NT2/D1 (cell line): Measurements from ENCODE around the gene CSNK2A3.

Experiments used
- SUZ12 ChIP-seq: IDR thresholded peaks from 2 replicates; pipeline ENCODE4 v1.6.1; 2011; ENCODE audit not compliant: insufficient read length, insufficient read depth; ENCODE audit errors: extremely low read depth
- ZNF274 ChIP-seq: IDR thresholded peaks from 2 replicates; pipeline ENCODE4 v1.6.1; 2011; ENCODE audit warnings: mild to moderate bottlenecking, low read depth, low read length

DNA sequence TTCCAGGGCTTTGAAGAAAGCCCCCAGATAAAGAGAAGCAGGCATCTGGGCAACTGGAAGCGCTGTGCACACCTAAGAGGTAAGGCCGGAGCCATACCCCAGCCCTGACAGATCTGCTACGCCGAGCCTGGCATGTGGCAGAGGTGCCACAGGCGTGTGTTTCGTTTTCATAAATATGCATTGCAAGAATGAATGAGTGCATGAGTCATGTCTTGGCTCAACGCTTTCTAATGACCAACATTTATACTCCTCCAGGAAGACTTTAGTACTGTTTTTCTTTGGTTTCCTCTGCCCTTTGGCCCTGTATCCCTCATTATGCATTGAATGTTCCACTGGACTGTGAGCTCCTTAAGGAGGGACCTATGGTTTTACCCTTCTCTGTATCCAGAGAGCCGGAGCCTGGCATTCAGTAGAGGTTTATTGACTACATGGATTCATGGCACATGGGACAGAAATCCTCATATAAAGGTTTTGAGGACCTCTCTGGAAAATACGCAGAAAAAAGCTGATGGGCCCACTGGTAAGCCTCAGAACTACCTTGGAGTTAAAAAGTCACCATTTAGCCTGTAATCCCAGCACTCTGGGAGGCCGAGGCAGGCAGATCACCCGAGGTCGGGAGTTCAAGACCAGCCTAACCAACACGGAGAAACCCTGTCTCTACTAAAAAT lies 38.9 kb upstream of the CSNK2A3 start:
- TF ChIP-seq ZNF274 (no peak), SUZ12 (no peak)
